Vein endothelial cell (primary cell): ENCODE data around the gene C7orf57. TPM values are rescaled to one million over a fixed set of nuclear protein-coding genes. Genes with fewer than 3 reads are reported as not detected.

Experiments
- total RNA-seq: library from RNA; depleted of rRNA; stranded (reverse); fragments of >200 nt; gene quantifications from 2 replicates; pipeline ENCODE4 v1.2.3, GENCODE V29; 2012

C7orf57 gene
- not detected in 2 replicates for total RNA-seq

GRCh38 chr7:48035301-48035966, at the start of gene C7orf57:
Gene C7orf57, plus strand, starts transcription at chr7:48035543. Its CDS starts 766 bp downstream, at chr7:48036309.

GRCh38 chr7:48028938-48029337, 6.4 kb upstream of the C7orf57 start, which contains the start of gene SUN3:
Gene SUN3, minus strand, starts transcription at chr7:48029107. Its CDS starts 169 bp downstream, at chr7:48028938.

GRCh38 chr7:48089046-48090003, 54.0 kb downstream of the C7orf57 start, which contains the start of gene UPP1:
Gene UPP1, plus strand, starts transcription at chr7:48089265. Its CDS starts 5,519 bp downstream, at chr7:48094784.

Other genes starting within 250 kb of the C7orf57 start
- gene PKD1L1, start 87.1 kb upstream of the C7orf57 start, total RNA-seq: 1.6 and 3.4 TPM in 2 replicates
- gene HUS1, start 55.9 kb upstream of the C7orf57 start, total RNA-seq: 20.9 and 28.1 TPM in 2 replicates
- gene SUN3, start 6.4 kb upstream of the C7orf57 start, total RNA-seq: not detected in 2 replicates
- gene UPP1, start 53.7 kb downstream of the C7orf57 start, total RNA-seq: 16.7 and 34.9 TPM in 2 replicates
- under 0.01 TPM in 2 replicates for gene ABCA13, start 135.9 kb downstream of the C7orf57 start, total RNA-seq